ENCODE results near the gene IGF2BP1. TPM values are rescaled to one million over a fixed set of nuclear protein-coding genes. Genes with fewer than 3 reads are reported as not detected.

Gene IGF2BP1
- polyA plus RNA-seq, 1 donor from 2014 or later: 13.0 TPM

DNA sequence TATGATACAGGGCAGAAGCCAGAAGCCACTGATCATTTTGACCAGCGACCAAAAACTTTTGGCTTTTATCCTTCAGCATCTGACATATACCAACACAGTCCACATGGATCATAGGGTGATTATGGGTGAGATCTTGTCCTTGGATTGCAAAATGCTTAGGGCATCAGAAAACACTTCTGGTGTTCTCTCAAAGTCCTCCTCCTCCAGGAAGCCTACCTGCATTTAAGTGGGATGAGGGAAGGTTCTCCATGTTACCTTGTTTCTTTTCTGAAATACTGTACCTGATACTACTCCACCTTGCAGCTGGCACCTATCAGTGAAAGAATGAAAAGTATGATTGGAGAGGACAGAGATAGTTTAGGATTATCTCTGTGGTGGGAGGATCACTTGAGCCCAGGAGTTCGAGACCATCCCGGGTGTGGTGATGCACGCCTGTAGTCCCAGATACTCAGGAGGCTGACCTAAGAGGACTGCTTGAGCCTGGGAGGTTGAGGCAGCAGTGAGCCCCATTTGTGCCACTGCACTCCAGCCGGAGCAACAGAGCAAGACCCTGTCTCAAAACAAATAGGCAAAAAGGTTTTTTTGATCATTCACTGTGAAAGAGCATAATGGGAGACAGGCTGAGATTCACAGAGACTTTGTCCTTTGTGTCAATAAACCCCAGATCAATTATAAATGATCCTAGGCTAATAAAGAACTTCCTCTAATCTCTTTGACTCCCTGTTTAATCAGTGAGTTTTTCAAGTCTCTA lies 88.6 kb downstream of the IGF2BP1 start:
- H3K27me3 ChIP-seq (ENCODE audit: insufficient read depth, low read depth, low read length): no peaks in the 10 kb centered on the region
- H3F3A ChIP-seq (ENCODE audit: insufficient read depth, low read length, poor library complexity, severe bottlenecking): no peaks in the 10 kb centered on the region
- no peaks in the 10 kb centered on the region for H3K36me3 ChIP-seq (ENCODE audit: insufficient read depth, low read length)
- no peaks in the 10 kb centered on the region for H4K20me1 ChIP-seq (ENCODE audit: insufficient read depth)
- no peak overlapping the region for H3K4me3 ChIP-seq (ENCODE audit: low read length)
- no peaks in the 10 kb centered on the region for H3K9me2 ChIP-seq (ENCODE audit: insufficient read depth, low read length)
- TF ChIP-seq, protein P1, sequence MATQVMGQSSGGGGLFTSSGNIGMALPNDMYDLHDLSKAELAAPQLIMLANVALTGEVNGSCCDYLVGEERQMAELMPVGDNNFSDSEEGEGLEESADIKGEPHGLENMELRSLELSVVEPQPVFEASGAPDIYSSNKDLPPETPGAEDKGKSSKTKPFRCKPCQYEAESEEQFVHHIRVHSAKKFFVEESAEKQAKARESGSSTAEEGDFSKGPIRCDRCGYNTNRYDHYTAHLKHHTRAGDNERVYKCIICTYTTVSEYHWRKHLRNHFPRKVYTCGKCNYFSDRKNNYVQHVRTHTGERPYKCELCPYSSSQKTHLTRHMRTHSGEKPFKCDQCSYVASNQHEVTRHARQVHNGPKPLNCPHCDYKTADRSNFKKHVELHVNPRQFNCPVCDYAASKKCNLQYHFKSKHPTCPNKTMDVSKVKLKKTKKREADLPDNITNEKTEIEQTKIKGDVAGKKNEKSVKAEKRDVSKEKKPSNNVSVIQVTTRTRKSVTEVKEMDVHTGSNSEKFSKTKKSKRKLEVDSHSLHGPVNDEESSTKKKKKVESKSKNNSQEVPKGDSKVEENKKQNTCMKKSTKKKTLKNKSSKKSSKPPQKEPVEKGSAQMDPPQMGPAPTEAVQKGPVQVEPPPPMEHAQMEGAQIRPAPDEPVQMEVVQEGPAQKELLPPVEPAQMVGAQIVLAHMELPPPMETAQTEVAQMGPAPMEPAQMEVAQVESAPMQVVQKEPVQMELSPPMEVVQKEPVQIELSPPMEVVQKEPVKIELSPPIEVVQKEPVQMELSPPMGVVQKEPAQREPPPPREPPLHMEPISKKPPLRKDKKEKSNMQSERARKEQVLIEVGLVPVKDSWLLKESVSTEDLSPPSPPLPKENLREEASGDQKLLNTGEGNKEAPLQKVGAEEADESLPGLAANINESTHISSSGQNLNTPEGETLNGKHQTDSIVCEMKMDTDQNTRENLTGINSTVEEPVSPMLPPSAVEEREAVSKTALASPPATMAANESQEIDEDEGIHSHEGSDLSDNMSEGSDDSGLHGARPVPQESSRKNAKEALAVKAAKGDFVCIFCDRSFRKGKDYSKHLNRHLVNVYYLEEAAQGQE (IDR thresholded peaks at IDR 0.05; ENCODE audit: borderline replicate concordance): no peak
- TF ChIP-seq RAD21 (conservative IDR thresholded peaks at IDR 0.05): no peak
- TF ChIP-seq, protein P2, sequence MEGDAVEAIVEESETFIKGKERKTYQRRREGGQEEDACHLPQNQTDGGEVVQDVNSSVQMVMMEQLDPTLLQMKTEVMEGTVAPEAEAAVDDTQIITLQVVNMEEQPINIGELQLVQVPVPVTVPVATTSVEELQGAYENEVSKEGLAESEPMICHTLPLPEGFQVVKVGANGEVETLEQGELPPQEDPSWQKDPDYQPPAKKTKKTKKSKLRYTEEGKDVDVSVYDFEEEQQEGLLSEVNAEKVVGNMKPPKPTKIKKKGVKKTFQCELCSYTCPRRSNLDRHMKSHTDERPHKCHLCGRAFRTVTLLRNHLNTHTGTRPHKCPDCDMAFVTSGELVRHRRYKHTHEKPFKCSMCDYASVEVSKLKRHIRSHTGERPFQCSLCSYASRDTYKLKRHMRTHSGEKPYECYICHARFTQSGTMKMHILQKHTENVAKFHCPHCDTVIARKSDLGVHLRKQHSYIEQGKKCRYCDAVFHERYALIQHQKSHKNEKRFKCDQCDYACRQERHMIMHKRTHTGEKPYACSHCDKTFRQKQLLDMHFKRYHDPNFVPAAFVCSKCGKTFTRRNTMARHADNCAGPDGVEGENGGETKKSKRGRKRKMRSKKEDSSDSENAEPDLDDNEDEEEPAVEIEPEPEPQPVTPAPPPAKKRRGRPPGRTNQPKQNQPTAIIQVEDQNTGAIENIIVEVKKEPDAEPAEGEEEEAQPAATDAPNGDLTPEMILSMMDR (IDR thresholded peaks at IDR 0.05; ENCODE audit: poor library complexity, severe bottlenecking): no peak
- H3K9ac ChIP-seq (ENCODE audit: low read length): no peak overlapping the region
- no peaks in the 10 kb centered on the region for H3K79me2 ChIP-seq (replicated peaks; ENCODE audit: insufficient read depth, low read length)
- no peaks in the 10 kb centered on the region for H3K9me3 ChIP-seq (ENCODE audit: low read length)
- H2AFZ ChIP-seq (ENCODE audit: low read depth, low read length): no peak overlapping the region
- H3K27ac ChIP-seq (ENCODE audit: low read length): no peak overlapping the region
- no peak overlapping the region for H3K4me2 ChIP-seq (ENCODE audit: low read length)

DNA sequence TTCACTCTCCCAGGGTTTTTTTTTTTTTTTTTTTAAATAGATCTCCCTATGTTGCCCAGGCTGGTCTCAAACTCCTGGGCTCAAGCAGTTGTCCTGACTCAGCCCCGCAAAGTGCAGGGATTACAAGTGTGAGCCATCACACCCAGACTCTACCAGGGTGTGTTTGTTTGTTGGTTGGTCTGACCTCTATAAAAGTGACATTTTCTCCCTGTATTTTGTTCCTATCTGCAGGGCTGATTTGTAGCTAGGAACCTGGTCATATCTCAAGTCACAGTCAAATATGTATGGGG lies 89.1 kb downstream of the IGF2BP1 start:
- Histone ChIP-seq H3K4me2 (ENCODE audit: low read length) (no peak overlapping the region), H3K9me2 (ENCODE audit: insufficient read depth, low read length) (no peaks in the 10 kb centered on the region), H3K36me3 (ENCODE audit: insufficient read depth, low read length) (no peaks in the 10 kb centered on the region), H3K79me2 (replicated peaks; ENCODE audit: insufficient read depth, low read length) (no peaks in the 10 kb centered on the region), H3K4me3 (ENCODE audit: low read length) (no peak overlapping the region), H3K27ac (ENCODE audit: low read length) (no peak overlapping the region), H4K20me1 (ENCODE audit: insufficient read depth) (no peaks in the 10 kb centered on the region), H3F3A (ENCODE audit: insufficient read depth, low read length, poor library complexity, severe bottlenecking) (no peaks in the 10 kb centered on the region), H3K27me3 (ENCODE audit: insufficient read depth, low read depth, low read length) (no peaks in the 10 kb centered on the region), H3K9ac (ENCODE audit: low read length) (no peak overlapping the region), H2AFZ (ENCODE audit: low read depth, low read length) (no peak overlapping the region), H3K9me3 (ENCODE audit: low read length) (no peaks in the 10 kb centered on the region)
- TF ChIP-seq, protein P1 (IDR thresholded peaks at IDR 0.05; ENCODE audit: borderline replicate concordance): no peak
- TF ChIP-seq RAD21 (conservative IDR thresholded peaks at IDR 0.05) (no peak), EP300 (conservative IDR thresholded peaks at IDR 0.05; ENCODE audit: poor library complexity, severe bottlenecking) (no peak), TAF1 (IDR thresholded peaks at IDR 0.05; ENCODE audit: low read depth) (no peak), MXI1 (conservative IDR thresholded peaks at IDR 0.05; ENCODE audit: poor library complexity, severe bottlenecking) (no peak), EZH2 (IDR thresholded peaks at IDR 0.05; ENCODE audit: borderline replicate concordance, insufficient read depth, low read length, poor library complexity, severe bottlenecking) (no peak), POLR2AphosphoS5 (IDR thresholded peaks at IDR 0.05) (no peak), SMC3 (conservative IDR thresholded peaks at IDR 0.05; ENCODE audit: poor library complexity) (no peak)
- TF ChIP-seq, protein P2 (IDR thresholded peaks at IDR 0.05; ENCODE audit: poor library complexity, severe bottlenecking): no peak

Measured in neural cell (in vitro differentiated cells).